PC-9 (cell line): ENCODE data around the gene INPP5A. TPM values are rescaled to one million over a fixed set of nuclear protein-coding genes. Genes with fewer than 3 reads are reported as not detected.

Experiments
- BruUV-seq: library from RNA; stranded (reverse); fragments of 400-500 nt; replicated peaks from 2 replicates; lab custom pipeline; 2021; lab: Mats Ljungman, UMichigan
- CTCF ChIA-PET: fragments of 300-600 bp; sonication (Branson Sonifier 250); formaldehyde crosslinking; loops from one replicate; lab custom pipeline; 2022; ENCODE audit warnings: antibody characterized with exemption; lab: Charles Lee
- POLR2A ChIA-PET: fragments of 300-600 bp; sonication (Branson Sonifier 250); formaldehyde crosslinking; loops from one replicate; lab custom pipeline; 2022; ENCODE audit warnings: antibody characterized with exemption; ENCODE audit not compliant: unreplicated experiment; lab: Charles Lee
- DNase-seq, 2 experiments: peaks; one replicate each; pipeline versions ENCODE4 v3.0.0 to v3.0.0-alpha.2; 2015 to 2022; ENCODE audit warnings: mixed read lengths in 1 of 2
- H2AFZ ChIP-seq: fragments of 200-600 bp; sonication (generic); 2 replicates; pipeline ENCODE4 v1.8.1; 2017; ENCODE audit warnings: antibody characterized with exemption
- H3F3A ChIP-seq: fragments of 200-600 bp; sonication (generic); 2 replicates; pipeline ENCODE4 v1.8.1; 2017; ENCODE audit warnings: antibody characterized with exemption, mild to moderate bottlenecking, low read depth; ENCODE audit not compliant: insufficient read depth
- H3K27ac ChIP-seq: fragments of 200-600 bp; sonication (generic); 2 replicates; pipeline ENCODE4 v1.6.1; 2016; ENCODE audit warnings: mixed run types
- H3K27me3 ChIP-seq: fragments of 200-600 bp; sonication (generic); 2 replicates; pipeline ENCODE4 v1.6.1; 2016; ENCODE audit warnings: low read depth, mixed run types; ENCODE audit not compliant: insufficient read depth
- H3K36me3 ChIP-seq: fragments of 200-600 bp; sonication (generic); 2 replicates; pipeline ENCODE4 v1.6.1; 2016; ENCODE audit warnings: low read depth, mixed run types
- H3K4me1 ChIP-seq: fragments of 200-600 bp; sonication (generic); replicated peaks from 2 replicates; pipeline ENCODE4 v1.6.1; 2016; ENCODE audit warnings: mixed run types; ENCODE audit not compliant: insufficient read depth
- H3K4me2 ChIP-seq: fragments of 200-600 bp; sonication (generic); 2 replicates; pipeline ENCODE4 v1.6.1; 2017; ENCODE audit warnings: mixed run types
- H3K4me3 ChIP-seq: fragments of 200-600 bp; sonication (generic); 2 replicates; pipeline ENCODE4 v1.6.1; 2016; ENCODE audit warnings: mixed run types
- H3K79me2 ChIP-seq: fragments of 200-600 bp; sonication (generic); 2 replicates; pipeline ENCODE4 v1.6.1; 2017; ENCODE audit warnings: low read depth, mixed run types
- H3K9me2 ChIP-seq: fragments of 200-600 bp; sonication (generic); 2 replicates; pipeline ENCODE4 v1.8.1; 2017; ENCODE audit warnings: mild to moderate bottlenecking; ENCODE audit not compliant: insufficient read depth
- H3K9me3 ChIP-seq: fragments of 200-600 bp; sonication (generic); 2 replicates; pipeline ENCODE4 v1.8.1; 2016; ENCODE audit warnings: low read depth; ENCODE audit not compliant: insufficient read depth
- H4K20me1 ChIP-seq: fragments of 200-600 bp; sonication (generic); 2 replicates; pipeline ENCODE4 v1.8.1; 2017; ENCODE audit not compliant: insufficient read depth
- EZH2 ChIP-seq: fragments of 200-600 bp; sonication (generic); IDR thresholded peaks from 2 replicates; pipeline ENCODE4 v1.8.0; 2017; ENCODE audit warnings: antibody characterized with exemption, low read depth
- intact Hi-C: fragments of 100-400 bp; cut with micrococcal nuclease; formaldehyde crosslinking; loops from one replicate; pipeline ENCODE4 v1.10.0; 2022; ENCODE audit not compliant: unreplicated experiment
- total RNA-seq: library from RNA; stranded (reverse); gene quantifications from 2 replicates; pipeline ENCODE4 v1.2.3, GENCODE V29; 2021
- TF ChIP-seq, protein P1 (sequence below): fragments of 200-600 bp; sonication (generic); conservative IDR thresholded peaks from 2 replicates; pipeline ENCODE4 v1.6.1; 2017; ENCODE audit warnings: mixed run types, antibody characterized with exemption, mild to moderate bottlenecking, moderate library complexity

INPP5A gene
- total RNA-seq, 1 experiment from 2014 or later, result 18.4 TPM

DNA sequence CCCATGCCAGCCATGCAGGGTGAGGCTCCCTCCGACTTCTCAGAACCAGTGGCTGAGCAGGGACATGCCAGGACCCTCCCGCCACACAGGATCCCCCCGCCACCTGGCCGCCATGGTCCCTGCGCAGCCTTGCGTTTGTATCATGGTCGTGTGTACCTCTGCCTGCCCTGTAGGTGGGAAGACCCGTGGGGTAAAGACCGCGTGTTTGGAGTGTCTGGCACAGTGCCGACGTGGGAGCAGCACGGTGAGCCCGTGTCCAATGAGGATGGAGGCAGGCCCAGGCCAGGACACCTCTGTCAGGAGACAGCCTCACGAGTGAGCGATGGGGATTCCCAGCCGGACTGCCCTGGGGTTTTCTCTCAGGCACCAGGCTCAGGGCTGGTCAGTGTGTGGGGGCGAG is 216.5 kb downstream of the INPP5A start:
- intact Hi-C loops, result no loop called here
- Histone ChIP-seq H3K36me3 (no peaks in the 10 kb centered on the region), H3K4me3 (no peak overlapping the region), H4K20me1 (no peaks in the 10 kb centered on the region), H3K27ac (no peak overlapping the region), H3K79me2 (no peaks in the 10 kb centered on the region), H3K4me1 (no peaks in the 10 kb centered on the region), H2AFZ (no peak overlapping the region), H3K9me3 (no peaks in the 10 kb centered on the region), H3K4me2 (no peak overlapping the region), H3K9me2 (no peaks in the 10 kb centered on the region), H3F3A (no peaks in the 10 kb centered on the region; the same call in 1 of the 2 replicates), H3K27me3 (no peaks in the 10 kb centered on the region)
- TF ChIP-seq, protein P1, sequence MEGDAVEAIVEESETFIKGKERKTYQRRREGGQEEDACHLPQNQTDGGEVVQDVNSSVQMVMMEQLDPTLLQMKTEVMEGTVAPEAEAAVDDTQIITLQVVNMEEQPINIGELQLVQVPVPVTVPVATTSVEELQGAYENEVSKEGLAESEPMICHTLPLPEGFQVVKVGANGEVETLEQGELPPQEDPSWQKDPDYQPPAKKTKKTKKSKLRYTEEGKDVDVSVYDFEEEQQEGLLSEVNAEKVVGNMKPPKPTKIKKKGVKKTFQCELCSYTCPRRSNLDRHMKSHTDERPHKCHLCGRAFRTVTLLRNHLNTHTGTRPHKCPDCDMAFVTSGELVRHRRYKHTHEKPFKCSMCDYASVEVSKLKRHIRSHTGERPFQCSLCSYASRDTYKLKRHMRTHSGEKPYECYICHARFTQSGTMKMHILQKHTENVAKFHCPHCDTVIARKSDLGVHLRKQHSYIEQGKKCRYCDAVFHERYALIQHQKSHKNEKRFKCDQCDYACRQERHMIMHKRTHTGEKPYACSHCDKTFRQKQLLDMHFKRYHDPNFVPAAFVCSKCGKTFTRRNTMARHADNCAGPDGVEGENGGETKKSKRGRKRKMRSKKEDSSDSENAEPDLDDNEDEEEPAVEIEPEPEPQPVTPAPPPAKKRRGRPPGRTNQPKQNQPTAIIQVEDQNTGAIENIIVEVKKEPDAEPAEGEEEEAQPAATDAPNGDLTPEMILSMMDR, result no peak
- TF ChIP-seq EZH2, result no peak
- ChIA-PET POLR2A (no interaction called here), CTCF (no interaction called here)
- DNase-seq, result no peak
- no TSS peak for BruUV-seq

- no peaks in the 10 kb centered on the region for H4K20me1 ChIP-seq
- H3K36me3 ChIP-seq, result no peaks in the 10 kb centered on the region
- BruUV-seq, result no TSS peak
- DNase-seq, result no peak
- no peaks in the 10 kb centered on the region for H3K79me2 ChIP-seq
- no peak overlapping the region for H3K27ac ChIP-seq
- intact Hi-C loops, result no loop called here
- TF ChIP-seq EZH2, result no peak
- TF ChIP-seq, protein P1, result no peak
- H2AFZ ChIP-seq, result no peak overlapping the region
- H3K9me3 ChIP-seq, result no peaks in the 10 kb centered on the region
- no peak overlapping the region for H3K4me3 ChIP-seq
- POLR2A ChIA-PET, result no interaction called here
- no peak overlapping the region for H3K4me2 ChIP-seq
- no peaks in the 10 kb centered on the region for H3K27me3 ChIP-seq
- CTCF ChIA-PET, result no interaction called here
- H3K4me1 ChIP-seq, result no peaks in the 10 kb centered on the region
- H3K9me2 ChIP-seq, result no peaks in the 10 kb centered on the region
- H3F3A ChIP-seq, result no peaks in the 10 kb centered on the region; the same call in 1 of the 2 replicates
These were observed 217.7 kb downstream of the INPP5A start for GRCh38 chr10:132755166-132755711.

DNA sequence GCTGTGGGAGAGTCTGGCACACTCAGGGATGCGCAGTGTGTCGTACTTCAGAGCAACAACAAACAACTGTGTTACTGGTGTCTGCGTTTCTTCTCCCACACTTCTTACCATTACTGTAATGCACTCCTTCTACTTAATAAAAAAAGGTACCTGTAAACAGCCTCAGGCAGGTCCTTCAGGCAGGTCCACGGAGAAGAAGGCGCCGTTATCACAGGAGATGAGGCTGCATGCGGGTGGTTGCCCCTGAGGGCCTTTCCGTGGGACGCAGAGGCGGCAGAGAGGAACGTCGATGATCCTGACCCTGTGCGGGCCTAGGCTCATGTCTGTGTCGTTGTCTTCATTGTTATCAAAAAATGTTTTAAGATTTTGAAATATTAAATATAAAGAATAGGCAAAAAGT is 219.0 kb downstream of the INPP5A start:
- no peaks in the 10 kb centered on the region; the same call in 1 of the 2 replicates for H3F3A ChIP-seq
- H3K27ac ChIP-seq, result no peak overlapping the region
- H4K20me1 ChIP-seq, result no peaks in the 10 kb centered on the region
- no peak overlapping the region for H2AFZ ChIP-seq
- no peaks in the 10 kb centered on the region for H3K9me3 ChIP-seq
- H3K4me2 ChIP-seq, result no peak overlapping the region
- POLR2A ChIA-PET, result no interaction called here
- BruUV-seq, result no TSS peak
- no peaks in the 10 kb centered on the region for H3K9me2 ChIP-seq
- TF ChIP-seq, protein P1, result no peak
- TF ChIP-seq EZH2, result no peak
- no peaks in the 10 kb centered on the region for H3K79me2 ChIP-seq
- no peaks in the 10 kb centered on the region for H3K4me1 ChIP-seq
- no peak overlapping the region for H3K4me3 ChIP-seq
- intact Hi-C loops, result no loop called here
- H3K36me3 ChIP-seq, result no peaks in the 10 kb centered on the region
- H3K27me3 ChIP-seq, result no peaks in the 10 kb centered on the region
- no peak for DNase-seq
- CTCF ChIA-PET, result no interaction called here
